CD4-positive, CD25-positive, alpha-beta regulatory T cell (primary cell): ENCODE measurements around the gene MUC6. TPM values are rescaled to one million over a fixed set of nuclear protein-coding genes. Genes with fewer than 3 reads are reported as not detected.
"Not testable (repeated sequence)": the region's sequence is repeated elsewhere in the genome, so short reads cannot be mapped to it uniquely, and the experiment has no call there.

ENCODE experiments used
- ATAC-seq, 2 donors: fragments of 150-1000 bp; cut with Tn5 transposase; one replicate each; pipeline ENCODE4 v1.10.0; 2021; ENCODE audit warnings: low read depth in 2 of 2, moderate number of reproducible peaks in 2 of 2, moderate library complexity in 1 of 2
- DNase-seq, 3 donors: peaks; one replicate each; pipeline versions ENCODE4 v3.0.0 to v3.0.0-alpha.2; 2012 to 2022; ENCODE audit warnings: mixed read lengths in 1 of 3
- H3K27ac ChIP-seq: one replicate; pipeline ENCODE4 v1.7.0; 2013; ENCODE audit warnings: mild to moderate bottlenecking, low read length; ENCODE audit not compliant: insufficient read depth, poor library complexity, severe bottlenecking
- H3K27me3 ChIP-seq: one replicate; pipeline ENCODE4 v1.7.0; 2013; ENCODE audit warnings: low read length; ENCODE audit not compliant: control insufficient read depth, insufficient read depth
- H3K36me3 ChIP-seq: one replicate; pipeline ENCODE4 v1.7.0; 2013; ENCODE audit warnings: mild to moderate bottlenecking, low read length, moderate library complexity; ENCODE audit not compliant: control insufficient read depth, insufficient read depth
- H3K4me1 ChIP-seq: 2 replicates; pipeline ENCODE4 v1.7.0; 2013; ENCODE audit warnings: mild to moderate bottlenecking, low read length; ENCODE audit not compliant: insufficient read depth, control insufficient read depth, poor library complexity, severe bottlenecking
- H3K4me3 ChIP-seq: one replicate; pipeline ENCODE4 v1.7.0; 2013; ENCODE audit warnings: low read depth, mild to moderate bottlenecking, low read length, moderate library complexity
- H3K9me3 ChIP-seq, 2 experiments: 1 replicate in 1 of 2; 2 replicates in 1 of 2; pipeline ENCODE4 v1.7.0; 2013; ENCODE audit warnings: low read length in 2 of 2, mild to moderate bottlenecking in 1 of 2, moderate library complexity in 1 of 2; ENCODE audit not compliant: control insufficient read depth in 2 of 2
- H3K27ac Mint-ChIP-seq, 3 donors: one replicate each; pipeline ENCODE4 v1.8.0; 2020 to 2022; ENCODE audit warnings: mild to moderate bottlenecking in 3 of 3, mixed read lengths in 3 of 3, moderate library complexity in 2 of 3
- H3K27me3 Mint-ChIP-seq: one replicate; pipeline ENCODE4 v1.8.0; 2022; ENCODE audit warnings: mild to moderate bottlenecking, mixed read lengths
- H3K36me3 Mint-ChIP-seq: one replicate; pipeline ENCODE4 v1.8.0; 2020; ENCODE audit warnings: mixed read lengths
- H3K4me1 Mint-ChIP-seq, 4 donors: one replicate each; pipeline ENCODE4 v1.8.0; 2020 to 2022; ENCODE audit warnings: mixed read lengths in 4 of 4, mild to moderate bottlenecking in 1 of 4
- H3K4me3 Mint-ChIP-seq, 4 donors: one replicate each; pipeline ENCODE4 v1.8.0; 2020 to 2022; ENCODE audit warnings: mild to moderate bottlenecking in 4 of 4, mixed read lengths in 4 of 4, moderate library complexity in 3 of 4
- H3K9me3 Mint-ChIP-seq, 7 donors: one replicate each; pipeline ENCODE4 v1.8.0; 2020 to 2022; ENCODE audit warnings: mixed read lengths in 7 of 7, mild to moderate bottlenecking in 3 of 7, moderate library complexity in 2 of 7
- polyA plus RNA-seq, 4 donors: library from polyadenylated mRNA; unstranded; fragments of 300-500 nt; fragmentation: Illumina TruSeq; gene quantifications; one replicate each; pipeline ENCODE4 v1.2.3, GENCODE V29; 2021
- total RNA-seq: library from RNA; stranded (reverse); gene quantifications from one replicate; pipeline ENCODE4 v1.2.3, GENCODE V29; 2022

MUC6 gene
- total and polyA plus RNA-seq, 5 donors from 2014 or later: 0.23 TPM; not detected in 4

DNA sequence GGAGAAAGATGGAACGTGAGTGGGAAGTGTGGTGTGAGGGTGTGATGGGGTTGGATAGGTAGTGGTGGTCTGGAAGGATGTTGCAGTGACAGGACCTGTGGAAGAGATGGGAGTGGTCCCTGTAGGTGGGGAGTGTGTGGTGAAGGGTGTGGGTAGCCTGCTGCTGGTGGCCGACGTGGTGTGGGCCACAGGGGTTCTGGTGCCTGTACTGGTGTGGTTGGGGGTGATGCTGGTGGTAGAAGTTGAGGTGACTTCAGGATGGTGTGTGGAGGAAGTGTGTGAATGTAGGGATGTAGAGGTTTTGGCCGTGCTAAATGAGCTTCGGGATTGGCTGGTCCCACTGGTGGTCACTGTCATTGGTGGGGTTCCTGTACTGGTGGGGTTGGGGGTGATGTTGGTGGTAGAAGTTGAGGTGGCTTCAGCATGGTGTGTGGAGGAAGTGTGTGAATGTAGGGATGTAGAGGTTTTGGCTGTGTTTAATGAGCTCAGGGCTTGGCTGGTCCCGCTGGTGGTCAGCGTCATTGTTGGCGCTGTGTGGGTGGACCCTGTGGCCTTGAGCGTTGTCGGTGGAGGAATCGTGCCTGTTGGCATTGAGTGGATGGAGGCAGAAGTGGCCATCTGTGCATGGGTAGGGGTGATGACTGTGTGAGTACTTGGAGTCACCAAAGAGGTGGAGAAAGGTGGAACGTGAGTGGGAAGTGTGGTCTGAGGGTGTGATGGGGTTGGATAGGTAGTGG lies 19.1 kb downstream of the MUC6 start:
- no peaks in the 10 kb centered on the region for H3K9me3 ChIP-seq
- no peak overlapping the region for H3K4me3 Mint-ChIP-seq
- H3K27me3 Mint-ChIP-seq: no peaks in the 10 kb centered on the region
- H3K4me1 ChIP-seq: no peaks in the 10 kb centered on the region
- DNase-seq: peak in 1 of 3 donors; percentile 3
- H3K4me1 Mint-ChIP-seq: peaks cover 0 to 25% (median 9%) of the 10 kb centered on the region in 4 donors
- peak overlapping the region in 2 of 3 donors; percentile 1 to 56 for H3K27ac Mint-ChIP-seq
- H3K27me3 ChIP-seq: no peaks in the 10 kb centered on the region
- ATAC-seq: peak in 1 of 2 donors; percentile 14
- no peak overlapping the region for H3K4me3 ChIP-seq
- peaks cover 0 to 6% (median 2%) of the 10 kb centered on the region in 7 donors for H3K9me3 Mint-ChIP-seq
- no peaks in the 10 kb centered on the region for H3K36me3 ChIP-seq
- H3K36me3 Mint-ChIP-seq: peaks cover 19% of the 10 kb centered on the region
- H3K27ac ChIP-seq: no peak overlapping the region

DNA sequence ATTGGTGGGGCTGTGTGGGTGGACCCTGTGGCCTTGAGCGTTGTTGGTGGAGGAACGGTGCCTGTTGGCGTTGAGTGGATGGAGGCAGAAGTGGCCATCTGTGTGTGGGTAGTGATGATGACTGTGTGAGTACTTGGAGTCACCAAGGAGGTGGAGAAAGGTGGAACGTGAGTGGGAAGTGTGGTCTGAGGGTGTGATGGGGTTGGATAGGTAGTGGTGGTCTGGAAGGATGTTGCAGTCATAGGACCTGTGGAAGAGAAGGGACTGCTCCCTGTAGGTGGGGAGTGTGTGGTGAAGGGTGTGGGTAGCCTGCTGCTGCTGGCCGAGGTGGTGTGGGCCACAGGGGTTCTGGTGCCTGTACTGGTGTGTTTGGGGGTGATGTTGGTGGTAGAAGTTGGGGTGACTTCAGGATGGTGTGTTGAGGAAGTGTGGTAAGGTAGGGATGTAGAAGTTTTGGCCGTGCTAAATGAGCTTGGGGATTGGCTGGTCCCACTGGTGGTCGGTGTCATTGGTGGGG lies 19.9 kb downstream of the MUC6 start:
- H3K4me3 ChIP-seq, H3K4me1 ChIP-seq, H3K9me3 ChIP-seq, H3K27me3 ChIP-seq, H3K9me3 Mint-ChIP-seq, H3K27me3 Mint-ChIP-seq, H3K4me3 Mint-ChIP-seq, H3K27ac ChIP-seq, H3K36me3 ChIP-seq: not testable (repeated sequence)
- Mint-ChIP-seq H3K4me1 (peaks cover 0 to 25% (median 9%) of the 10 kb centered on the region in 4 donors), H3K36me3 (peaks cover 22% of the 10 kb centered on the region), H3K27ac (peak overlapping the region in 2 of 3 donors; percentile 56 to 81)
- DNase-seq: peak in 1 of 3 donors; percentile 10
- peak in 1 of 2 donors; percentile 35 for ATAC-seq

DNA sequence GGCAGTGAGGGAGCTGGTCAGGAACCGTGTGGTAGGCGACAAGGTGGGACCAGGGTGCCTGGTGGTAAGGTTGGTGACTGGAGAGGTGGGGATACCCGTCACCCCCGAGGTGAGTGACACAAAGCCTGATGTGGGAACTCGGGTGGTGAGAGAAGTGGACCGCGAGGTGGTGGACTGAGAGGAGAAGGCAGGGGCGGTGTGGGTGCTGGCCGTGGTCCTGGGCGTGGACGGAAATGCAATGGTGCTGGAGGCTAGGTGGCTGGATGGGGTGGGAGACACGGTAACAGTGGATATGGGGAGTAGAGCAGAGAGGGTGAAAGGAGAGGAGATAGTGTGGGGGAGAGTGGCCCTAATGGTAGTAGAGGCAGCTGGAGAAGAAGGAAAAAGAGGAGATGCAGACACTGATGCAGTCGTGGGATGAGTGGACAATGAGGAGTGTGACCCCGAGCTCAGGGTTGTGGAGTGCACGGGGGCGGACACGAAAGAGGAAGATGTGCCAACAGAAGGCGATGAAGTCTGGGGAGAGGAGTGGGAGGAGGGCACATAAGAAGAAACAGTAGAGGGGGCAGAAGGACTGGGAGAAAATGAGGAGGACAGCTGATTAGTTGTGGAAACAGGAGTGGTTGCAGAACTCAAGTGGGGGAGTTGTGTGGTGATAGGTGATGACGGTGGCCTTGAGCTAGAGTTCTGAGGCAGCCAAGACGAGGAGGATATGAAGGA lies 20.5 kb downstream of the MUC6 start:
- H3K27me3 ChIP-seq: no peaks in the 10 kb centered on the region
- Mint-ChIP-seq H3K4me1 (peaks cover 0 to 25% (median 9%) of the 10 kb centered on the region in 4 donors), H3K27ac (no peak overlapping the region), H3K36me3 (peaks cover 22% of the 10 kb centered on the region), H3K9me3 (peaks cover 0 to 6% (median 2%) of the 10 kb centered on the region in 7 donors), H3K27me3 (no peaks in the 10 kb centered on the region), H3K4me3 (no peak overlapping the region)
- no peaks in the 10 kb centered on the region for H3K4me1 ChIP-seq
- no peak for DNase-seq
- H3K4me3 ChIP-seq: no peak overlapping the region
- ATAC-seq: no peak
- H3K36me3 ChIP-seq: peaks cover 4% of the 10 kb centered on the region
- no peaks in the 10 kb centered on the region for H3K9me3 ChIP-seq
- no peak overlapping the region for H3K27ac ChIP-seq

DNA sequence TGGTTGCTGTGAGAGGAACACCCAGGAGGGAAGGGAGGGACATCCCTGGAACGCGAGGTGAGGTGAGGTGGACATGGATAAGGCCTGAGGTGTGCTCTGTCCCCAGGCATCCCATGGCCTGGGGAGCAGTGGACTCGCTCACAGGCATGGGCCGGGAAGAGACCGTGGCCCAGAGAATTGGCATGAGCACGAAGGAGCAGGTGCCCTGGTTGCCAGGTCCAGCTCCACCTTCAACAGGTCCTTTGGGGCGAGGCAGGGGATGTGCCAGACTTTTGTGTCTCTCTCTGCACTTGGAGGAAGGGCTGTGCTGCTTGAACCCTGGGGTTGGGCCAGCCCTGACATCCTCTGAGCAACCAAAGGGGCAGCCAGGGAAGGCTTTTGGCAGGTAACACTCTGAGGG lies 21.5 kb downstream of the MUC6 start:
- H3K4me3 Mint-ChIP-seq: no peak overlapping the region
- H3K4me1 Mint-ChIP-seq: peaks cover 0 to 25% (median 9%) of the 10 kb centered on the region in 4 donors
- H3K36me3 ChIP-seq: peaks cover 13% of the 10 kb centered on the region
- H3K27me3 ChIP-seq: no peaks in the 10 kb centered on the region
- H3K27me3 Mint-ChIP-seq: no peaks in the 10 kb centered on the region
- ATAC-seq: no peak
- H3K4me3 ChIP-seq: no peak overlapping the region
- no peak overlapping the region for H3K27ac Mint-ChIP-seq
- no peak for DNase-seq
- H3K9me3 ChIP-seq: no peaks in the 10 kb centered on the region
- H3K9me3 Mint-ChIP-seq: peaks cover 0 to 6% (median 2%) of the 10 kb centered on the region in 7 donors
- peaks cover 28% of the 10 kb centered on the region for H3K36me3 Mint-ChIP-seq
- H3K4me1 ChIP-seq: no peaks in the 10 kb centered on the region
- no peak overlapping the region for H3K27ac ChIP-seq

DNA sequence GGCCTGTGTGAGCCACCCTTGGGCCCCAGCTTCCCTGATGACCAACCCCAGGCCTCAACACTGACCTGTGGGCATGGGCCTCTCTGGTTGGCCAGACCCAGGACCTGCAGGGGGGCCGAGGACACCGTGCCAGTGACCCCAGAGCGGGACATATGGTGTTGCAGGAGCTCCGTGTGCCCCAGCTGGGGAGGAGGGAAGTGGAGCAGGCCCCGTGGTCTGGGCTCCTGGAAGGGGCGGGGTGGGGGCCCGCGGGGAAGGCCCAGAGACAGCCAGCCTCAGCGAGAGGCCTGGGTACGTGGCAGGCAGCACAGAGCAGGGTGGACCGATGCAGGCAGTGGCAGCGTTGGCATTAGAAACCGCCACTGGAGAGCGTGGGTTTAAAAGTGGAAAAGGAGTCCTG lies 22.2 kb downstream of the MUC6 start:
- Mint-ChIP-seq H3K4me3 (no peak overlapping the region), H3K9me3 (peaks cover 0 to 6% (median 2%) of the 10 kb centered on the region in 7 donors), H3K27me3 (no peaks in the 10 kb centered on the region), H3K36me3 (peaks cover 34% of the 10 kb centered on the region), H3K27ac (no peak overlapping the region), H3K4me1 (peaks cover 0 to 25% (median 9%) of the 10 kb centered on the region in 4 donors)
- no peak for ATAC-seq
- H3K27me3 ChIP-seq: no peaks in the 10 kb centered on the region
- no peak overlapping the region for H3K27ac ChIP-seq
- no peaks in the 10 kb centered on the region for H3K4me1 ChIP-seq
- no peaks in the 10 kb centered on the region for H3K9me3 ChIP-seq
- no peak for DNase-seq
- H3K36me3 ChIP-seq: peaks cover 21% of the 10 kb centered on the region
- no peak overlapping the region for H3K4me3 ChIP-seq

DNA sequence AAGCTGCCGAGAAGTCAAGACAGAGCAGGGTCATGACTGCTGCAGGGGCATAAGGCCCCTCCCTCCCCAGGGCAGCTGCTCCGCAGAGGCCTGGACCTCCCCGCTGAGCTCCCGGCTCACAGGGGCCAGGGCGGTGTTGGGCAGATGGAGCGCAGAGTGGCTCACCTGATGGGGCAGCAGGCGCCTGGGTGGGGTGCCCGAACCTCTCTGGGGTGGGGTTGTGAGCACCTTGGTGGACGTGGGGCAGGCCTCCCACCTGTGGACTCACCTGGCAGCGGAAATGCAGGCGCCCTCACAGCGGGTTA lies 22.9 kb downstream of the MUC6 start:
- Histone ChIP-seq H3K36me3 (peaks cover 28% of the 10 kb centered on the region), H3K27ac (no peak overlapping the region), H3K4me3 (no peak overlapping the region), H3K4me1 (no peaks in the 10 kb centered on the region), H3K27me3 (no peaks in the 10 kb centered on the region), H3K9me3 (no peaks in the 10 kb centered on the region)
- Mint-ChIP-seq H3K27ac (no peak overlapping the region), H3K9me3 (peaks cover 0 to 6% (median 2%) of the 10 kb centered on the region in 7 donors), H3K4me3 (no peak overlapping the region), H3K27me3 (no peaks in the 10 kb centered on the region), H3K4me1 (peaks cover 0 to 25% (median 9%) of the 10 kb centered on the region in 4 donors), H3K36me3 (peaks cover 34% of the 10 kb centered on the region)
- DNase-seq: no peak
- ATAC-seq: no peak

DNA sequence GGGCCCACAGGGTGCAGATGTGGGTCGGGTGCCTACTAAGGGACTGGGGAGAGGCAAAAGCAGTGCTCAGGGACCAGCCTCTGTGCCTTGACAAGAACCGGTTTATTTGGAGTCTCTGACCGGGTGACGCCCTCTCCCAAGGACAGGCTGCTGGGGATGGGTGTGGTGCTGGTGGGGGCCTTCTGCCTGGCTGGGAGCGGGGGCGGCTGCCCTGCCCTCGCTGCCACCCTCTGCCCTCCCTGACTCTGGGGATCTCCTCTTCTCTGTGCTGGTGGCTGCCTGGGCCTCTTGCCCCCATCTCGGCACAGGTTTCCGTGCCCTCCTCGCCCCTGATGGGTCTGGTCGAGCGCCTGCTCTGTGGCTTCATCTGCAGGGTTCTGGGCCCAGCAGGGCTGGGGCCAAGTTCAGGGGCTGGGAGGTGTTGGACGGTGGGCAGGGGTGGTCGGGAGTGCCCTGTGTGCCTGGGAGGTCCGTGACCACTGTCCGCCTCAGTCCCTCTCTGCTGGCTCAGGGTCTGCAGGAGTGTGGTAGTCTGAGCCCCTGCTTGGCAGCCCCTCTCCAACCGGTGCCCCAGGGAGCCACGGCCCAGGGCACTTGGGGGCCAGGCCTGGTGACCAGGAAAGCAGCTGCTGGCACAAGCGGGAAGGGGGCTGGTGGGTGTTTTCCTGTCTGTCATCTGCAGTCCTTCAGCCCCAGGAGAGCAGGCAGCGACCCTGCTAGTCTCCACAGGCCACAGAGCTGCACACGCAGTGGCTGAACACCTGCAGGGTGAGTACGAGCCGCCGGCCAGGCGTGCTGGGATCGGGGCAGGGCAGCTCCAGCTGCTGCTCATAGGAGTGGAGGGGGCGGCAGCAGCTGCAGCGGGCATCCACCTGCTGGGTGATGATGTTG lies 23.5 kb downstream of the MUC6 start:
- Histone ChIP-seq H3K4me1 (no peaks in the 10 kb centered on the region), H3K27ac (no peak overlapping the region), H3K4me3 (no peak overlapping the region), H3K27me3 (no peaks in the 10 kb centered on the region), H3K9me3 (no peaks in the 10 kb centered on the region), H3K36me3 (peaks cover 28% of the 10 kb centered on the region)
- peaks cover 0 to 22% (median 7%) of the 10 kb centered on the region in 4 donors for H3K4me1 Mint-ChIP-seq
- no peak overlapping the region for H3K4me3 Mint-ChIP-seq
- H3K27ac Mint-ChIP-seq: no peak overlapping the region
- peaks cover 31% of the 10 kb centered on the region for H3K36me3 Mint-ChIP-seq
- no peak for ATAC-seq
- peaks cover 0 to 6% (median 2%) of the 10 kb centered on the region in 7 donors for H3K9me3 Mint-ChIP-seq
- no peak for DNase-seq
- no peaks in the 10 kb centered on the region for H3K27me3 Mint-ChIP-seq
